Suprapubic skin (tissue), 3 donors: Measurements from ENCODE around the gene TOM1L2.

ENCODE experiments used
- POLR2A ChIP-seq, 2 donors: fragments of 450-650 bp; IDR thresholded peaks; one replicate each; pipeline ENCODE4 v1.6.1; 2017; ENCODE audit warnings: antibody characterized with exemption in 2 of 2, mild to moderate bottlenecking in 2 of 2, moderate library complexity in 2 of 2
- TF ChIP-seq, protein P1 (sequence below), 2 donors: fragments of 200-600 bp in 1 of 2; fragments of 450-650 bp in 1 of 2; sonication (generic) in 1 of 2; IDR thresholded peaks; one replicate each; pipeline ENCODE4 v1.5.1; 2016 to 2019; ENCODE audit warnings: antibody characterized with exemption in 2 of 2, mild to moderate bottlenecking in 1 of 2, moderate library complexity in 1 of 2

DNA sequence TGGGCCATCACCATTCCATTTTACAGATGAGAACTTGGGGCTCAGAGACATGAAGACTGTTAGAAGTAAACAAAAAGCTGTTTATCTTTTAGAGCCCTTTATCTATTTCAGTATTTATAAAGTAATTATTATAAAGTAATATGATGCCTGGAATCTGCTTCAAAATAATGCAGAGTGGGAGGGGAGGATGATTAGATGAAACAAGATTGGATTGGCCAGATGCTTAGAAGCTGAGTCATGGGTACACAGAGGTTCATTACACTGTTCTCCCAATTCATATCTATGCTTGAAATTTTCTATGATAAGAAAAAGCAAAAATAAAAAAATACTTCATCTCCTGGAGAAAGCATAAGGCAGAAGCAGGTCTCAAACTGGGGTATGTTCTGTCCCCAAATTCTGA lies 29.4 kb downstream of the TOM1L2 start:
- TF ChIP-seq, protein P1, sequence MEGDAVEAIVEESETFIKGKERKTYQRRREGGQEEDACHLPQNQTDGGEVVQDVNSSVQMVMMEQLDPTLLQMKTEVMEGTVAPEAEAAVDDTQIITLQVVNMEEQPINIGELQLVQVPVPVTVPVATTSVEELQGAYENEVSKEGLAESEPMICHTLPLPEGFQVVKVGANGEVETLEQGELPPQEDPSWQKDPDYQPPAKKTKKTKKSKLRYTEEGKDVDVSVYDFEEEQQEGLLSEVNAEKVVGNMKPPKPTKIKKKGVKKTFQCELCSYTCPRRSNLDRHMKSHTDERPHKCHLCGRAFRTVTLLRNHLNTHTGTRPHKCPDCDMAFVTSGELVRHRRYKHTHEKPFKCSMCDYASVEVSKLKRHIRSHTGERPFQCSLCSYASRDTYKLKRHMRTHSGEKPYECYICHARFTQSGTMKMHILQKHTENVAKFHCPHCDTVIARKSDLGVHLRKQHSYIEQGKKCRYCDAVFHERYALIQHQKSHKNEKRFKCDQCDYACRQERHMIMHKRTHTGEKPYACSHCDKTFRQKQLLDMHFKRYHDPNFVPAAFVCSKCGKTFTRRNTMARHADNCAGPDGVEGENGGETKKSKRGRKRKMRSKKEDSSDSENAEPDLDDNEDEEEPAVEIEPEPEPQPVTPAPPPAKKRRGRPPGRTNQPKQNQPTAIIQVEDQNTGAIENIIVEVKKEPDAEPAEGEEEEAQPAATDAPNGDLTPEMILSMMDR (IDR thresholded peaks at IDR 0.05): no peak
- no peak for TF ChIP-seq POLR2A (IDR thresholded peaks at IDR 0.05)
